ENCODE results near the gene MAGEA1.
A peak's percentile ranks its signal among the peaks of the same experiment; 100 is the strongest.
"Not testable (repeated sequence)": the region's sequence is repeated elsewhere in the genome, so short reads cannot be mapped to it uniquely, and the experiment has no call there.

MAGEA1 gene, protein sequence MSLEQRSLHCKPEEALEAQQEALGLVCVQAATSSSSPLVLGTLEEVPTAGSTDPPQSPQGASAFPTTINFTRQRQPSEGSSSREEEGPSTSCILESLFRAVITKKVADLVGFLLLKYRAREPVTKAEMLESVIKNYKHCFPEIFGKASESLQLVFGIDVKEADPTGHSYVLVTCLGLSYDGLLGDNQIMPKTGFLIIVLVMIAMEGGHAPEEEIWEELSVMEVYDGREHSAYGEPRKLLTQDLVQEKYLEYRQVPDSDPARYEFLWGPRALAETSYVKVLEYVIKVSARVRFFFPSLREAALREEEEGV

DNA sequence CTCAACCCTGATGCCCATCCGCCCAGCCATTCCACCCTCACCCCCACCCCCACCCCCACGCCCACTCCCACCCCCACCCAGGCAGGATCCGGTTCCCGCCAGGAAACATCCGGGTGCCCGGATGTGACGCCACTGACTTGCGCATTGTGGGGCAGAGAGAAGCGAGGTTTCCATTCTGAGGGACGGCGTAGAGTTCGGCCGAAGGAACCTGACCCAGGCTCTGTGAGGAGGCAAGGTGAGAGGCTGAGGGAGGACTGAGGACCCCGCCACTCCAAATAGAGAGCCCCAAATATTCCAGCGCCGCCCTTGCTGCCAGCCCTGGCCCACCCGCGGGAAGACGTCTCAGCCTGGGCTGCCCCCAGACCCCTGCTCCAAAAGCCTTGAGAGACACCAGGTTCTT is at the start of gene MAGEA1:
MAGEA1 (plus strand) TSS at position 154 of the 400 bp plus-strand sequence. CDS start 3,106 bp downstream, outside the sequence.
- in situ Hi-C loops (cut with HindIII; ENCODE audit: low pct_unique_long_range_greater_than_20kb, low sequenced_read_pairs) = no loop called here
- peak in 1 of 2 experiments; percentile 24 for DNase-seq (ENCODE audit: low read depth in 1 of 2, low spot score in 1 of 2)
- TF ChIP-seq JUND (IDR thresholded peaks at IDR 0.05; ENCODE audit: low read depth) = no peak

DNA sequence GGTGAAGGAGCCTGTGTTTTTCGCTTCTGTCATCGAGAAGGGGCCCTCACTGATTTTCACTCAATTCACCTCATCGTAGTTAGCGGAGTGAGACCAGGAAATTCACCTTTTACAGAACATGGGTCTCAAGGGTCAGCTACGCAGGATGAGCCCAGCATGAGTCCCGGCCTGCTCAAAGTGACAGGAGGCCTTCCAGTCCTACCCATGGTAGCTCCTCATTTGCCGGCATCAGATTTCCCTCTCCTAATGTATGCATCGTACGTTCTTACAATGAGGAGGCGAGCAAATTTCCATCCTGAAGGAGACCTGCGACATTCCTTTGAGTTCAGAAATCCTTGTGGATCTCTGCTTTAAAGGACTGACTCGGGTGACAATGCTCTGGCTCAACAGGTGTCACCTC is 46.2 kb upstream of the MAGEA1 start:
- in situ Hi-C loops (cut with HindIII; ENCODE audit: low pct_unique_long_range_greater_than_20kb, low sequenced_read_pairs); DNase-seq (ENCODE audit: low read depth in 1 of 2, low spot score in 1 of 2): not testable (repeated sequence)

DNA sequence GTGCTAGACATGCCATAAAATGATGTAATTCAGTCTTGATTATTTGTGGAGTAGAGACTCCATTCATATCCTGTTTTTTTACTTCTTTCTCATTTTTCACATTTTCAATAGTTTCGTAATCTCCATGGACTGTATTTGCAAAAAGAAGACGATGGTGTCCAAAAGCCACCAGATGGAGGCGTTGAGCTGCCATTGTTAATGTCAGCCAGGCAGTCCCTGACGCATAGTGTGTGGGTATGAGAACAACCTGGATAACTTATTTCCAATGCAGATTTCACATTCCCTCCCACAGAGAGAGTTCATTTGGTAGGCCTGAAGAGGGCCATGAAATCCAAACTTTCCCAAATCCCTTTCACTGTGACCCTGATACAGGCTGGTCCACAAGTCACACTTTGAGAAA is 40.0 kb upstream of the MAGEA1 start:
- in situ Hi-C loops (cut with HindIII; ENCODE audit: low pct_unique_long_range_greater_than_20kb, low sequenced_read_pairs); DNase-seq (ENCODE audit: low read depth in 1 of 2, low spot score in 1 of 2): not testable (repeated sequence)

- in situ Hi-C loops (cut with HindIII; ENCODE audit: low pct_unique_long_range_greater_than_20kb, low sequenced_read_pairs); DNase-seq (ENCODE audit: low read depth in 1 of 2, low spot score in 1 of 2): not testable (repeated sequence)
These were observed 32.8 kb upstream of the MAGEA1 start for GRCh38 chrX:153146288-153146687.

GRCh38 chrX:153153516-153153915 is 25.6 kb upstream of the MAGEA1 start:
- DNase-seq (ENCODE audit: low read depth in 1 of 2, low spot score in 1 of 2) = no peak
- in situ Hi-C loops (cut with HindIII; ENCODE audit: low pct_unique_long_range_greater_than_20kb, low sequenced_read_pairs) = no loop called here
- no peak for TF ChIP-seq JUND (IDR thresholded peaks at IDR 0.05; ENCODE audit: low read depth)

DNA sequence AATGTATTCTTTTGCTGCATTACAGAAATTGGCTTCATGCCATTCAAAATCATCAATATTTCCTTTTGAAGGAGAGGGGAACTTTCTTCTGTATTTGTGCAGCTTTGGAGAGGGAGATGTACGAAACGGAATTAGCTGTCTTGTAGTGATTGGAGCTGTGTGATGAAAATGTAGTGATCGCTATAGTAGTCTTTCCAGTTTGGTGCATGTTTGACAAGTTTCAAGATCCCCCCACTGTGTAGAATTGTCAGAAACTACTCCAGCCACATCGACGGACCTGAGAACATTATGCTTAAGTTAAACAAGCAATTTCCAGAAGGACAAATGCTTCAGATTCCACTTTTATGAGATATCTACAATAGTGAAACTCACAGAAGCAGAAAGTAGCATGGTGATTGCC is 21.6 kb upstream of the MAGEA1 start:
- in situ Hi-C loops (cut with HindIII; ENCODE audit: low pct_unique_long_range_greater_than_20kb, low sequenced_read_pairs) = no loop called here
- TF ChIP-seq JUND (IDR thresholded peaks at IDR 0.05; ENCODE audit: low read depth) = no peak
- no peak for DNase-seq (ENCODE audit: low read depth in 1 of 2, low spot score in 1 of 2)

DNA sequence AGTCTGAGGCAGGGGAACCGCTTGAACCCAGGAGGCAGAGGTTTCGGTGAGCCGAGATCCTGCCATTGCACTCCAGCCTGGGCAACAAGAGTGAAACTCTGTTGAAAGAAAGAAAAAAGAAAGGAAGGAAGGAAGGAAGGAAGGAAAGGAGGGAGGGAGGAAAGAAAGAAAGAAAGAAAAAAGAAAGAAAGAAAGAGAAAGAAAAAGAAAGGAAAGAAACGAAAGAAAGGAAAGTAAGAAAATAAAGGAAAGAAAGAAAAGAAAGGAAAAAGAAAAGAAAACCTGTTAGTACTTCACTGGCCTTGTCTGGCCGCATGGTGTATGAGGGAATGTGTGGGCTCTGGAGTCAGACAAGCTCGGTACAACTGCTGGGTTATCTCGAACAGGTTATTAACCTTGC is 20.8 kb upstream of the MAGEA1 start:
- no peak for DNase-seq (ENCODE audit: low read depth in 1 of 2, low spot score in 1 of 2)
- no peak for TF ChIP-seq JUND (IDR thresholded peaks at IDR 0.05; ENCODE audit: low read depth)
- in situ Hi-C loops (cut with HindIII; ENCODE audit: low pct_unique_long_range_greater_than_20kb, low sequenced_read_pairs) = no loop called here

DNA sequence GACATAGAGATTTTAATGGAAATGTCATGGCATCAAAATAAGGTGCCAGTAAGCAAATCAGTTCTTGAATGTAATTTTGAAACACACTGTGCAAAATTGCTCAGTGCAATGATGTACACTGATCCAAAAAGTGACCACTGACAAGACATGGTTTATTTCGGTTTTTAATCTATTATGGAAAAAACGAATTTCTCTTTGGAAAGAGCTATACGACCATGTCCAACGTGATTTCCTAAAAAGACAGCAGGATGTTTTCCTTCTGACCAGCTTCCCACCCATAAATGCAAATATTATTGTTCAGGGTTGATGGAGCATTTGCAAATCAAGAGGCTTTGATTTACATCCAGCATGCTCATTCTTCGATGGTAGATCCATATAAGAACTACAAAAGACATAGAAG is 17.1 kb upstream of the MAGEA1 start:
- in situ Hi-C loops (cut with HindIII; ENCODE audit: low pct_unique_long_range_greater_than_20kb, low sequenced_read_pairs) = no loop called here
- DNase-seq (ENCODE audit: low read depth in 1 of 2, low spot score in 1 of 2) = no peak
- no peak for TF ChIP-seq JUND (IDR thresholded peaks at IDR 0.05; ENCODE audit: low read depth)

DNA sequence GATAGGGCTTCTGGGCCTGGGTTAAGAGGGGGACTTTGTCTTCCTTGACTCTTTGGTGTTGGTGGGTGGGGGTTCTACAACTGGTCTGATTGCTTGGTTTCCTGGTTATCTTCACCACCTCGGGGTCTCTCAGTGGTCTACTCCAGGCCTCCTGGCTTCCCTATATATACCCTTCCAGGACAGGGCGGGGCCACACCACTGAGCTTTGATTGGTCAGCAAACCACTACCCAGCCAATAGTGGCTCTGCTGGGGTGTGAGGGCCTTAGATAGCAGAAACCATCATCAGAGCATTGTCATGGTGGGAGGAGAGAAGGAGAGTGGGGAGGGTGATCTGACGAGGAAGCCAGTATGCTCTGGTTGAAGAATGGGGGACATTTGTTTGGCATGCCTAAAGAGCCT is 14.4 kb upstream of the MAGEA1 start:
- in situ Hi-C loops (cut with HindIII; ENCODE audit: low pct_unique_long_range_greater_than_20kb, low sequenced_read_pairs) = no loop called here

DNA sequence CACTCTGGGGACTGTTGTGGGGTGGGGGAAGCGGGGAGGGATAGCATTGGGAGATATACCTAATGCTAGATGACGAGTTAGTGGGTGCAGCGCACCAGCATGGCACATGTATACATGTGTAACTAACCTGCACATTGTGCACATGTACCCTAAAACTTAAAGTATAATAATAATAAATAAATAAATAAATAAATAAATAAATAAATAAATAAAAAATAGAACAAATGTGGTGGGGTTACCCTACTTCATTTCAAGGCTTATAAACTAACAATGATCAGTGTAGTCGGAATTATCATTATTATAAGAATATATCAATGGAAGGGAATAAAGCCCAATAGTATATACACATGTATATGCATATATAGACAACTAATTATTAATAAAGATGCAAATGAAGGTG is 10.7 kb upstream of the MAGEA1 start:
- DNase-seq (ENCODE audit: low read depth in 1 of 2, low spot score in 1 of 2); in situ Hi-C loops (cut with HindIII; ENCODE audit: low pct_unique_long_range_greater_than_20kb, low sequenced_read_pairs): not testable (repeated sequence)

More for the DNA sequence above, 14.4 kb upstream of the MAGEA1 start:
- DNase-seq (ENCODE audit: low read depth in 1 of 2, low spot score in 1 of 2) = no peak
- no peak for TF ChIP-seq JUND (IDR thresholded peaks at IDR 0.05; ENCODE audit: low read depth)

- in situ Hi-C loops (cut with HindIII; ENCODE audit: low pct_unique_long_range_greater_than_20kb, low sequenced_read_pairs) = no loop called here
- TF ChIP-seq JUND (IDR thresholded peaks at IDR 0.05; ENCODE audit: low read depth) = no peak
- no peak for DNase-seq (ENCODE audit: low read depth in 1 of 2, low spot score in 1 of 2)
These were observed 2.7 kb downstream of the MAGEA1 start for GRCh38 chrX:153181822-153182221.

GRCh38 chrX:153184787-153185186 is 5.7 kb downstream of the MAGEA1 start:
- no peak for TF ChIP-seq JUND (IDR thresholded peaks at IDR 0.05; ENCODE audit: low read depth)
- in situ Hi-C loops (cut with HindIII; ENCODE audit: low pct_unique_long_range_greater_than_20kb, low sequenced_read_pairs) = no loop called here
- DNase-seq (ENCODE audit: low read depth in 1 of 2, low spot score in 1 of 2) = no peak

- no peak for DNase-seq (ENCODE audit: low read depth in 1 of 2, low spot score in 1 of 2)
- in situ Hi-C loops (cut with HindIII; ENCODE audit: low pct_unique_long_range_greater_than_20kb, low sequenced_read_pairs) = no loop called here
- TF ChIP-seq JUND (IDR thresholded peaks at IDR 0.05; ENCODE audit: low read depth) = no peak
These were observed 11.3 kb downstream of the MAGEA1 start for GRCh38 chrX:153190381-153190780.

DNA sequence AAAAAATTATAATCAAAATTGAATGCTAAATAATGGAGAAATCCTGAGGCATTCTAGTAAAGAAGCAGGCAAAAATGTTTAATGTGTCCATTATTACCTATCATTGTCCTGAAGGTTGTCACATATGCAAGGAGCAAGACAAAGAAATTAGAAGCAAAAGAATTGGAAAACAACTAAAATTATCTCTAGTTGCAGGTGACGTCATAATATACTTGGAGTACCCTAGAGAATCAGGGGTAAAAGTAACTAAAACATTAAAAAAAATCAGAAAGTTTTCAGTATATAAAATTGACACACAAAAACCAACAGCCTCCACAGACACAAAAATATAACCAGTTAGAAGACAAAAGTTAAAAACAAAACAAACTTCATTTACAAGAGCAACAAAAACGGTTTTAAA is 21.4 kb downstream of the MAGEA1 start:
- in situ Hi-C loops (cut with HindIII; ENCODE audit: low pct_unique_long_range_greater_than_20kb, low sequenced_read_pairs) = no loop called here
- no peak for TF ChIP-seq JUND (IDR thresholded peaks at IDR 0.05; ENCODE audit: low read depth)
- DNase-seq (ENCODE audit: low read depth in 1 of 2, low spot score in 1 of 2) = no peak

All from T47D (cell line).